Measurements from ENCODE around the gene MYL3. TPM values are rescaled to one million over a fixed set of nuclear protein-coding genes. Genes with fewer than 3 reads are reported as not detected.

MYL3 gene
- total RNA-seq, 1 experiment from 2014 or later = not detected

DNA sequence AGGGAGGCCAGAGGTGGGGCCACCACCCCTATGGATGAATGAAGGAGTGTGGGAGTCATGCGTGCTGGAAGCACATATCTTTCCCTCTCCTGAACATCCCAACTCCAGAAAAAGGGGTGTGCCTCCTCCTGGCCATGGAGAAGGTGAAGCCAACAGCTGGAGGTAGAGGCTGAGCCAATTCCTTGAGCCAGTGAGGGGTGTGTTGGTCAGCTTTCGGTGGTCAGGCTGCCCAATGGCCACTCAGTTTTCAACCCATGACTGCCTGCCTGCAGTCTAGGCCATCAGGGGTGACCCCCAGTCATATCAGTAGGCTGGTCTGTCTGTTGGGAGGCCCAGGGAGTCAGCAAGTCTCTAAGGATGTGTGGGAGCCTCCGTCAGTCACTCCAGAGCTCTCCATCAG, 27.9 kb upstream of the MYL3 start:
- intact Hi-C loops (cut with micrococcal nuclease; ENCODE audit: unreplicated experiment) = no loop called here
- Histone ChIP-seq H2AFZ (no peak overlapping the region), H3K4me3 (no peak overlapping the region), H3K4me1 (replicated peaks; ENCODE audit: insufficient read depth) (0 out of 2 replicates have a peak, but pooled peaks cover 4% of the 10 kb centered on the region), H3F3A (ENCODE audit: insufficient read depth, low read depth) (no peaks in the 10 kb centered on the region), H3K27me3 (ENCODE audit: insufficient read depth, low read depth) (no peaks in the 10 kb centered on the region), H4K20me1 (ENCODE audit: insufficient read depth) (no peaks in the 10 kb centered on the region), H3K4me2 (no peak overlapping the region), H3K79me2 (ENCODE audit: low read depth) (no peaks in the 10 kb centered on the region), H3K9me3 (ENCODE audit: insufficient read depth, low read depth) (no peaks in the 10 kb centered on the region), H3K27ac (no peak overlapping the region), H3K36me3 (ENCODE audit: low read depth) (no peaks in the 10 kb centered on the region), H3K9me2 (ENCODE audit: insufficient read depth) (no peaks in the 10 kb centered on the region)
- no peak for TF ChIP-seq EZH2 (IDR thresholded peaks at IDR 0.05; ENCODE audit: low read depth)
- TF ChIP-seq, protein P1, sequence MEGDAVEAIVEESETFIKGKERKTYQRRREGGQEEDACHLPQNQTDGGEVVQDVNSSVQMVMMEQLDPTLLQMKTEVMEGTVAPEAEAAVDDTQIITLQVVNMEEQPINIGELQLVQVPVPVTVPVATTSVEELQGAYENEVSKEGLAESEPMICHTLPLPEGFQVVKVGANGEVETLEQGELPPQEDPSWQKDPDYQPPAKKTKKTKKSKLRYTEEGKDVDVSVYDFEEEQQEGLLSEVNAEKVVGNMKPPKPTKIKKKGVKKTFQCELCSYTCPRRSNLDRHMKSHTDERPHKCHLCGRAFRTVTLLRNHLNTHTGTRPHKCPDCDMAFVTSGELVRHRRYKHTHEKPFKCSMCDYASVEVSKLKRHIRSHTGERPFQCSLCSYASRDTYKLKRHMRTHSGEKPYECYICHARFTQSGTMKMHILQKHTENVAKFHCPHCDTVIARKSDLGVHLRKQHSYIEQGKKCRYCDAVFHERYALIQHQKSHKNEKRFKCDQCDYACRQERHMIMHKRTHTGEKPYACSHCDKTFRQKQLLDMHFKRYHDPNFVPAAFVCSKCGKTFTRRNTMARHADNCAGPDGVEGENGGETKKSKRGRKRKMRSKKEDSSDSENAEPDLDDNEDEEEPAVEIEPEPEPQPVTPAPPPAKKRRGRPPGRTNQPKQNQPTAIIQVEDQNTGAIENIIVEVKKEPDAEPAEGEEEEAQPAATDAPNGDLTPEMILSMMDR (conservative IDR thresholded peaks at IDR 0.05) = no peak
- DNase-seq = no peak
- CTCF ChIA-PET = no interaction called here
- BruUV-seq (replicated peaks) = no TSS peak
- POLR2A ChIA-PET (ENCODE audit: unreplicated experiment) = no interaction called here

DNA sequence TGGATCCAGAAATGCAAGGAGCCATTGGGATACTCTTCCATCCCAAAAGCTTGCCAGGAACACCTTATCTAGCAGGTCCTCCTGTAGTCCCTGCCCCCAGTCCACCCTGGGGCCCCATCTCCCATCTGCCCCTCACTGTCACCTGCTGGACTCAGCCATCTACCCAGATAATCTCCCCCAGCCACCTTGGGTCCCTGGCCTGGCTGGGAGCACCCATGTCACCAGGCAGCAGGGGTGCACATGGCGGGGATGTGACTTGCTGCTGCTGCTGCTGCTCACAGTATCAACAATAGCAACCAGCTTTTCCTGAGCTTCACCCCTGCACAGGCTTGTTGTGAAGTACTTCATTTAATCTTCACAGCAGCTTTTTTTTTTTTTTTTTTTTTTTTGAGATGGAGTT, 26.9 kb upstream of the MYL3 start:
- ChIA-PET CTCF (no interaction called here), POLR2A (ENCODE audit: unreplicated experiment) (no interaction called here)
- intact Hi-C loops (cut with micrococcal nuclease; ENCODE audit: unreplicated experiment) = no loop called here

DNA sequence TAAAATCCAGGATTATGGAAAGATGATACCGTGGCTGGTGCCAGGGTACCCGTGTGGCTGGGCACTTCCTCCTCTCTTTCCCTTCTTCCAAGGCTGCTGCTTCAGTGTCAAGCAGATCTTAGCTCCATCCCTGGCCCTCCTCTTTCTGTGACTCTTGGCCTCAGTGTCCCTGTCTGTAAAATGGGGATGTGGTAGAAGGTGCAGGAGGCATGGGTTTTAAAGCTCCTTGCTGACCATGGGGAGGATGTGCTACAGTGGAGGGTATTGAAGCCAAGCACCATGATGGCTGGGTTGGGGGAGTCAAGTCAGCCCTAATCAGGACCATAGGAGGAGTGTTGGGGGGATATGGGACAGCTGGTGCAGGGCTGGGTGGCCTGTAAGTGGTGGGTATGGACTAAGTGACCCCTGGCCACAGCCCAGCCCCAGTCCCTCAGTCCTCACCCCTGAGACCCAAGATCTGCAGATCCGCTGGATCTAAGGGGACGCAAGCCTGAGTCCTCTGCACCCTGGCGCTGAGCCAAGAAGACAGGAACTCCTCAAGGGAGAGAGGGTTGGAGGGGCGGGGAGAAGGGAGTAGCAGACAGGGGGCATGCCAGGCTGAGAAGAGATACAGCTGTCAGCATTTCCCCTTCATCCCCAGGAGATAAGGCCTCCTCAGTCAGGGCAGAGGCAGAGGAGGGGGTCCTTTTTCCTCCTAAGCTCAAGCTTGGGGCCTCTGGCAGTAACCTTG, 26.3 kb upstream of the MYL3 start:
- no peak overlapping the region for H3K4me2 ChIP-seq
- no peaks in the 10 kb centered on the region for H3K36me3 ChIP-seq (ENCODE audit: low read depth)
- intact Hi-C loops (cut with micrococcal nuclease; ENCODE audit: unreplicated experiment) = no loop called here
- H3K79me2 ChIP-seq (ENCODE audit: low read depth) = no peaks in the 10 kb centered on the region
- no TSS peak for BruUV-seq (replicated peaks)
- H3K27ac ChIP-seq = no peak overlapping the region
- H3K9me2 ChIP-seq (ENCODE audit: insufficient read depth) = no peaks in the 10 kb centered on the region
- H3K4me1 ChIP-seq (replicated peaks; ENCODE audit: insufficient read depth) = 0 out of 2 replicates have a peak, but pooled peaks cover 4% of the 10 kb centered on the region
- CTCF ChIA-PET = no interaction called here
- no peak overlapping the region for H2AFZ ChIP-seq
- H3K9me3 ChIP-seq (ENCODE audit: insufficient read depth, low read depth) = no peaks in the 10 kb centered on the region
- TF ChIP-seq EZH2 (IDR thresholded peaks at IDR 0.05; ENCODE audit: low read depth) = no peak
- TF ChIP-seq, protein P1 (conservative IDR thresholded peaks at IDR 0.05) = no peak
- H3K27me3 ChIP-seq (ENCODE audit: insufficient read depth, low read depth) = peaks cover 9% of the 10 kb centered on the region
- H3K4me3 ChIP-seq = no peak overlapping the region
- no peaks in the 10 kb centered on the region for H4K20me1 ChIP-seq (ENCODE audit: insufficient read depth)
- no peaks in the 10 kb centered on the region for H3F3A ChIP-seq (ENCODE audit: insufficient read depth, low read depth)
- no peak for DNase-seq
- POLR2A ChIA-PET (ENCODE audit: unreplicated experiment) = no interaction called here

More for the DNA sequence above, 26.9 kb upstream of the MYL3 start:
- DNase-seq = no peak
- no peaks in the 10 kb centered on the region for H3K9me3 ChIP-seq (ENCODE audit: insufficient read depth, low read depth)
- H3K36me3 ChIP-seq (ENCODE audit: low read depth) = no peaks in the 10 kb centered on the region
- H4K20me1 ChIP-seq (ENCODE audit: insufficient read depth) = no peaks in the 10 kb centered on the region
- H2AFZ ChIP-seq = no peak overlapping the region
- H3K27ac ChIP-seq = no peak overlapping the region
- H3K9me2 ChIP-seq (ENCODE audit: insufficient read depth) = no peaks in the 10 kb centered on the region
- 0 out of 2 replicates have a peak, but pooled peaks cover 3% of the 10 kb centered on the region for H3K27me3 ChIP-seq (ENCODE audit: insufficient read depth, low read depth)
- H3K4me2 ChIP-seq = no peak overlapping the region
- H3F3A ChIP-seq (ENCODE audit: insufficient read depth, low read depth) = no peaks in the 10 kb centered on the region
- TF ChIP-seq, protein P1 (conservative IDR thresholded peaks at IDR 0.05) = no peak
- TF ChIP-seq EZH2 (IDR thresholded peaks at IDR 0.05; ENCODE audit: low read depth) = no peak
- 0 out of 2 replicates have a peak, but pooled peaks cover 4% of the 10 kb centered on the region for H3K4me1 ChIP-seq (replicated peaks; ENCODE audit: insufficient read depth)
- no peaks in the 10 kb centered on the region for H3K79me2 ChIP-seq (ENCODE audit: low read depth)
- no peak overlapping the region for H3K4me3 ChIP-seq
- BruUV-seq (replicated peaks) = no TSS peak
